Activated naive CD8-positive, alpha-beta T cell (primary cell): Measurements from ENCODE around the gene LAMA2.

Experiments used
- H3K27ac Mint-ChIP-seq: one replicate; pipeline ENCODE4 v1.8.0; 2021; ENCODE audit warnings: mixed read lengths
- H3K27me3 Mint-ChIP-seq: one replicate; pipeline ENCODE4 v1.8.0; 2021; ENCODE audit warnings: mixed read lengths
- H3K36me3 Mint-ChIP-seq: one replicate; pipeline ENCODE4 v1.8.0; 2021; ENCODE audit warnings: mixed read lengths
- H3K4me1 Mint-ChIP-seq: one replicate; pipeline ENCODE4 v1.8.0; 2021; ENCODE audit warnings: low read depth, mixed read lengths
- H3K4me3 Mint-ChIP-seq: one replicate; pipeline ENCODE4 v1.8.0; 2021; ENCODE audit warnings: mild to moderate bottlenecking, mixed read lengths
- H3K9me3 Mint-ChIP-seq: one replicate; pipeline ENCODE4 v1.8.0; 2021; ENCODE audit warnings: low read depth, mixed read lengths

The LAMA2 gene

GRCh38 chr6:128954308-128955043 lies 71.5 kb downstream of the LAMA2 start:
- Mint-ChIP-seq H3K4me1 (no peaks in the 10 kb centered on the region), H3K9me3 (no peaks in the 10 kb centered on the region), H3K27ac (no peak overlapping the region), H3K27me3 (peaks cover 2% of the 10 kb centered on the region), H3K4me3 (no peak overlapping the region), H3K36me3 (no peaks in the 10 kb centered on the region)

- no peaks in the 10 kb centered on the region for H3K4me1 Mint-ChIP-seq
These were observed 80.6 kb downstream of the LAMA2 start for GRCh38 chr6:128963561-128963960.

GRCh38 chr6:128964233-128964755 lies 81.4 kb downstream of the LAMA2 start:
- no peaks in the 10 kb centered on the region for H3K9me3 Mint-ChIP-seq
- no peaks in the 10 kb centered on the region for H3K4me1 Mint-ChIP-seq
- no peak overlapping the region for H3K4me3 Mint-ChIP-seq
- peaks cover 6% of the 10 kb centered on the region for H3K27me3 Mint-ChIP-seq
- no peak overlapping the region for H3K27ac Mint-ChIP-seq
- no peaks in the 10 kb centered on the region for H3K36me3 Mint-ChIP-seq

More at GRCh38 chr6:128963561-128963960, 80.6 kb downstream of the LAMA2 start:
- Mint-ChIP-seq H3K9me3 (no peaks in the 10 kb centered on the region), H3K27ac (no peak overlapping the region), H3K4me3 (no peak overlapping the region), H3K27me3 (peaks cover 6% of the 10 kb centered on the region), H3K36me3 (no peaks in the 10 kb centered on the region)

DNA sequence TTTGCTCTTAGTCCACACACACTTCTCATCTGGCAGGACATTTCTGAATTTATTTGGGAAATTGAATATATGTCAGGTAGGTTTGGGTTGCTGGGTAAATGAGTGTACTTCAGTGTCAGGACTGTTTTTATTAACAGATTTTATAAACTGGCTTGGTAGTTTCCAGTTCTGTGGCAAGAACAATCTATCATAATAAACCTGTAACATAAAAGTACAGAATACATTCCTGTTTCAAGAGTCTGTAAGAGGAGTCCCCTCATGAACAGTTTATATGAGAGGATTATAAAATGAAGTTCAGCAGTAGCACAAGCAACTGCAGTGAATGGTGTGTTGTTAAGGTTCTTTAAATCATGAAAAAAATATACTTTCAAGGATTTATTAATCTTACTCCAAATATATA lies 81.8 kb downstream of the LAMA2 start:
- Mint-ChIP-seq H3K27me3 (peaks cover 6% of the 10 kb centered on the region), H3K4me3 (no peak overlapping the region), H3K4me1 (no peaks in the 10 kb centered on the region), H3K36me3 (no peaks in the 10 kb centered on the region), H3K9me3 (no peaks in the 10 kb centered on the region), H3K27ac (no peak overlapping the region)

- Mint-ChIP-seq H3K36me3 (no peaks in the 10 kb centered on the region), H3K9me3 (no peaks in the 10 kb centered on the region), H3K27ac (no peak overlapping the region), H3K4me1 (no peaks in the 10 kb centered on the region), H3K4me3 (no peak overlapping the region), H3K27me3 (peaks cover 3% of the 10 kb centered on the region)
These were observed 84.0 kb downstream of the LAMA2 start for GRCh38 chr6:128966934-128967333.

DNA sequence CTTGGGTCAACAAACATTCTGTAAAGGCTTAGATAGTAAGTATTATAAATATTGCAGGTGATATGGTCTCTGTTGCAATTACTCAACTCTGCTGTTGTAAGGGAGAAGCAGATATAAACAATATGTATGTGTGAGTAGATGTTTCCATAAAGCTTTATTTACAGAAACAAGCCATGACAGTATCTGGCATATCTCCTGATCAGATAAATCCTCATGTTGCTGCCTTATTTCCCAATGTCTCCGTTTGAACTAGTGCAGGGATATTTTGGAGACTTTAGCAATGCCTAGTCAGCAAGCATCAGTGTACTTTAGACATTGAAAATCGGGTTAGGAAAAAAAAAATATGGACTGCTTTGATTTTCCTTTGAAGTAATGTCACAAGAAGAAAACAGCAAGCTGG lies 96.1 kb downstream of the LAMA2 start:
- Mint-ChIP-seq H3K9me3 (peaks cover 3% of the 10 kb centered on the region), H3K27me3 (peaks cover 7% of the 10 kb centered on the region), H3K4me3 (no peak overlapping the region), H3K4me1 (no peaks in the 10 kb centered on the region), H3K36me3 (no peaks in the 10 kb centered on the region), H3K27ac (no peak overlapping the region)

DNA sequence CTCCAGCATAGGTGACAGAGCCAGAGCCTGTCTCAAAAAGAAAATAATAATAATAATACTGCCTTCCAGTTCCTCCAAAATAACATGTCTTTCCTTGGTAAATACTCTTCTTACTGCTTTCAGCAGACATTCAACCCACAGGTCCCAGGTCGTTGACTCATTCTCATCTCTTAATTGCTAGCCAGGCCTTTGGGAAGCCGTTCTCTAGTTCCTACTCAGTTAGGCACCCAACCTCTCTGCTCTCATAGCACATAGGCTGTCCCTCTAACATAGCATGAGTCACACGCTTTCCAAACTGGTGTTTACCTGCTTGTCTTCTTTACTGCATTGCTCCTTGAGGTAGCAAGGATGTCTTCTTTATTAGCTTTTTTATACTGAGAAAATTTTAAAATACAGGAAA lies 98.8 kb downstream of the LAMA2 start:
- Mint-ChIP-seq H3K9me3 (peaks cover 3% of the 10 kb centered on the region), H3K4me1 (no peaks in the 10 kb centered on the region), H3K27me3 (peaks cover 10% of the 10 kb centered on the region), H3K36me3 (no peaks in the 10 kb centered on the region), H3K27ac (no peak overlapping the region), H3K4me3 (no peak overlapping the region)

DNA sequence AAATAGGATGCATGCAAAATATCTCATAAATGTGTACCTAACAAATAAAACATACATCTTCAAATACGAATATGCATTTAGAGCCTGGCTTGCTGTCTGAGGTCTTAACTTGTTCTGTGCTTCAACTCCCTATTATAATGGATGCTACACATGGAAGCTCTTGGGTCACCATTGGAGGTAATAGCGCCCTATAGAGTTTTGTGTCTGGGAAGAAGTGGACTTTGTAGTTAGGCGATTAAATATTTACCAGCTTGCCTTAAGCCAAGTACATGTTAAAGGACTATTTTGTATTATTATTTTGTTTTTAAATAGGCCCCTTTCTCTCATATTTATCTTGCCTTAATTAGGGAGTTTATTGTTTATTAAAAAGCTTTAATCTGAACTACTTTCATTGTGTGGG lies 107.4 kb downstream of the LAMA2 start:
- Mint-ChIP-seq H3K27ac (no peak overlapping the region), H3K9me3 (no peaks in the 10 kb centered on the region), H3K27me3 (peaks cover 3% of the 10 kb centered on the region), H3K4me1 (no peaks in the 10 kb centered on the region), H3K36me3 (no peaks in the 10 kb centered on the region), H3K4me3 (no peak overlapping the region)

DNA sequence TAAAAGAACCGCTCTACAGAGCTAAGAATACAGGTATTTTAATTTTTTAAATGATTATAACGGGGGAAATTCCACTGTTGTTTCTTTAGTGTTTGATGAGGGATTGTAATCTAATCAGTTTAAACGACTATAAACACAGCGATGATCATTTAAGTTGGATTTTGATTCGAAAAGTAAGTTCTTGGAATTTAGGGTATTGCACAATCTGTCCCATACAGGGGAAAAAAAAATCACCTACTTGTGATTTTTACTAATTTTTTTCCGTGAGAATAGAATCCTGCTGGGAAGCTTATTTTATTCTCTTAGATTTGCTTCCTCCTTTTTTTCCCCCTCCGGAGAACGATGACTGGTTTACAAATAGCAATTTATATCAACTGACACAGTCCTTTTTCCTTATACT lies 108.0 kb downstream of the LAMA2 start:
- Mint-ChIP-seq H3K9me3 (no peaks in the 10 kb centered on the region), H3K36me3 (no peaks in the 10 kb centered on the region), H3K4me3 (no peak overlapping the region), H3K27me3 (peaks cover 3% of the 10 kb centered on the region), H3K4me1 (no peaks in the 10 kb centered on the region), H3K27ac (no peak overlapping the region)

GRCh38 chr6:128993166-128993565 lies 110.2 kb downstream of the LAMA2 start:
- no peaks in the 10 kb centered on the region for H3K4me1 Mint-ChIP-seq
- peaks cover 2% of the 10 kb centered on the region for H3K27me3 Mint-ChIP-seq
- H3K27ac Mint-ChIP-seq: no peak overlapping the region
- H3K36me3 Mint-ChIP-seq: no peaks in the 10 kb centered on the region
- H3K9me3 Mint-ChIP-seq: peaks cover 11% of the 10 kb centered on the region
- H3K4me3 Mint-ChIP-seq: no peak overlapping the region

DNA sequence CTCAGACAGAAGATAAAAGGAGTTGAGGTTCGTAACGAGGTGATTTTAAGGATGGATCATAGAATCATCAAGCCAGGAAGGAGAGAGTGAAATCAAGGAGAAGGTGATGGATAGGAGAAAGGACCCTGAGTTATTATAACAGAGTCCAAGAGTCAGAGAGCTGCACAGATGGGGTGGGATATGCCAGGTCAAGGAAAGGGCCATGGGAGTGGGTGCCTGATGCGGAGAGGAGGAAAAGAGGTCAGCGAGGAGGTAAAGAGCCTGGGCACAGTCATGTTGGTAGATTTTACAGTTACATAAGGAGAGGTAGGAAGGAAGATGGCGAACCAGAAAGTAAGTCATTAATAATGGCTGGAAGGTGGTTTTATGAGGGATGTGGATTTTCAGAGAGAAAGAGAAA lies 114.9 kb downstream of the LAMA2 start:
- Mint-ChIP-seq H3K27ac (no peak overlapping the region), H3K4me3 (no peak overlapping the region), H3K9me3 (peaks cover 11% of the 10 kb centered on the region), H3K36me3 (no peaks in the 10 kb centered on the region), H3K4me1 (no peaks in the 10 kb centered on the region), H3K27me3 (peaks cover 2% of the 10 kb centered on the region)

DNA sequence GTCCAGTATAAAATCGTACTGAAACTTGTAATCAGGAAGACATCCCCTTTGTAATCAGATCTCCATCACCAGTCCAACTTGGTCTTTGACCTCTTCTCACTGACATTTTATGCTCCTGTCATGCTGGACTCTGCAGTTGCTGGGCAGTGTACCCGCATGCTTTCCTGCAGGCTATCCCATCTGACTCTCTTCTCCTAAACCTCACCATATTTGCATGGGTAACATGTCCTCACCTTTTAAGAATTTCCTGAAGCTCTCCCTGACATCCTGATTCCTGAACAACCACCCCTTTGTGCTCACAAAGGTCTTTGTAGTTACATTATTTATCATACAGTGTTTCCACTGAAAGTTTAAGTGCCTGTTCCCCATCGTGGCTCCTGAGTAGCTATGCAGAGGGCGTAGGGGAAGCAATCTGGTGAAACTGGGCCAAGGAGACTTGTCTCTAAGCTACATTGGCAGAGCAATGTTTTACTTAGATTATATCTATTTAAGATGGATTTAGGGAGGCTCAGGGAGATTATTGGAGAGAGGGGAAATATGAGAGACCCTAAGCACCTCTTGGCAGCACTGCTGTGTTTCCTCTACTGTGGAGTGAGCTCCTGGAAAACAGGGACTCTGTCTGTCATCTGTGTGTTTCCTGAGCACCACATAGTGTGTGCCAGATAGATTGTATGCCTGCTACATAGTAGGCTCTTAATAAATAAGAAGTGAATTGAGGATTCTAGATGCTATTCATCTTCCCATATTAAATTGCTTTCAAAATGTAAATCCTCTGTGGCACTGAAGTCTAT lies 124.0 kb downstream of the LAMA2 start:
- Mint-ChIP-seq H3K4me1 (no peaks in the 10 kb centered on the region), H3K4me3 (no peak overlapping the region), H3K36me3 (no peaks in the 10 kb centered on the region), H3K27me3 (no peaks in the 10 kb centered on the region), H3K9me3 (peaks cover 4% of the 10 kb centered on the region), H3K27ac (no peak overlapping the region)

- Mint-ChIP-seq H3K27ac (no peak overlapping the region), H3K4me1 (no peaks in the 10 kb centered on the region), H3K36me3 (no peaks in the 10 kb centered on the region), H3K9me3 (peaks cover 4% of the 10 kb centered on the region), H3K4me3 (no peak overlapping the region), H3K27me3 (no peaks in the 10 kb centered on the region)
These were observed 124.9 kb downstream of the LAMA2 start for GRCh38 chr6:129007701-129008373.

GRCh38 chr6:129008591-129008990 lies 125.7 kb downstream of the LAMA2 start:
- Mint-ChIP-seq H3K9me3 (peaks cover 4% of the 10 kb centered on the region), H3K4me3 (no peak overlapping the region), H3K27me3 (no peaks in the 10 kb centered on the region), H3K36me3 (no peaks in the 10 kb centered on the region), H3K4me1 (no peaks in the 10 kb centered on the region), H3K27ac (no peak overlapping the region)

GRCh38 chr6:129009851-129010250 lies 126.9 kb downstream of the LAMA2 start:
- Mint-ChIP-seq H3K4me3 (no peak overlapping the region), H3K9me3 (peaks cover 4% of the 10 kb centered on the region), H3K27ac (no peak overlapping the region)

More at GRCh38 chr6:129009851-129010250, 126.9 kb downstream of the LAMA2 start:
- Mint-ChIP-seq H3K4me1 (no peaks in the 10 kb centered on the region), H3K27me3 (no peaks in the 10 kb centered on the region), H3K36me3 (no peaks in the 10 kb centered on the region)
